ENCODE data around the gene OR6C65.
"Not testable (repeated sequence)": the region's sequence is repeated elsewhere in the genome, so short reads cannot be mapped to it uniquely, and the experiment has no call there.

Gene OR6C65

DNA sequence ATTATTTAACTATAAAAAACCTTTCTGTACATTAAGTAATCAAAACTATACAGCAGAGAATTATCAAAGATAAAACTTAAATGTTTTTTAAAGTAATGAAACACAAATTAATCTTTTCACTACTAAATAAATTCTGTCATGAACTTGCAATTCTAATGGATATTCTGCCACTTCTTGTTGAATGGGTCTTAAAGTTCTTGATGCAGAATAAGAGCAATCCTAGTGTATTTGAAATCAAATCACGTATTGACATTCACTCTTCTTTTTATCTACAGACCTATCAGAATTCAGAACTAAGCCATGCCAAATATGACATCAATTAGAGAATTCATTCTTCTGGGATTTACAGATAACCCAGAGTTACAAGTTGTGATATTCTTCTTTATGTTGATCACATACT, at the start of gene OR6C65:
TSS of gene OR6C65 (plus strand) at position 301 of the 400 bp plus-strand sequence. CDS start at position 301, 0 bp downstream.
- ChIA-PET POLR2A (no interaction called here), CTCF (no interaction called here)
- TF ChIP-seq, protein P1, sequence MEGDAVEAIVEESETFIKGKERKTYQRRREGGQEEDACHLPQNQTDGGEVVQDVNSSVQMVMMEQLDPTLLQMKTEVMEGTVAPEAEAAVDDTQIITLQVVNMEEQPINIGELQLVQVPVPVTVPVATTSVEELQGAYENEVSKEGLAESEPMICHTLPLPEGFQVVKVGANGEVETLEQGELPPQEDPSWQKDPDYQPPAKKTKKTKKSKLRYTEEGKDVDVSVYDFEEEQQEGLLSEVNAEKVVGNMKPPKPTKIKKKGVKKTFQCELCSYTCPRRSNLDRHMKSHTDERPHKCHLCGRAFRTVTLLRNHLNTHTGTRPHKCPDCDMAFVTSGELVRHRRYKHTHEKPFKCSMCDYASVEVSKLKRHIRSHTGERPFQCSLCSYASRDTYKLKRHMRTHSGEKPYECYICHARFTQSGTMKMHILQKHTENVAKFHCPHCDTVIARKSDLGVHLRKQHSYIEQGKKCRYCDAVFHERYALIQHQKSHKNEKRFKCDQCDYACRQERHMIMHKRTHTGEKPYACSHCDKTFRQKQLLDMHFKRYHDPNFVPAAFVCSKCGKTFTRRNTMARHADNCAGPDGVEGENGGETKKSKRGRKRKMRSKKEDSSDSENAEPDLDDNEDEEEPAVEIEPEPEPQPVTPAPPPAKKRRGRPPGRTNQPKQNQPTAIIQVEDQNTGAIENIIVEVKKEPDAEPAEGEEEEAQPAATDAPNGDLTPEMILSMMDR (IDR thresholded peaks at IDR 0.05; ENCODE audit: control extremely low read depth, extremely low read depth, low read depth, missing control alignments), result no peak
- DNase-seq (ENCODE audit: extremely low spot score), result no peak

DNA sequence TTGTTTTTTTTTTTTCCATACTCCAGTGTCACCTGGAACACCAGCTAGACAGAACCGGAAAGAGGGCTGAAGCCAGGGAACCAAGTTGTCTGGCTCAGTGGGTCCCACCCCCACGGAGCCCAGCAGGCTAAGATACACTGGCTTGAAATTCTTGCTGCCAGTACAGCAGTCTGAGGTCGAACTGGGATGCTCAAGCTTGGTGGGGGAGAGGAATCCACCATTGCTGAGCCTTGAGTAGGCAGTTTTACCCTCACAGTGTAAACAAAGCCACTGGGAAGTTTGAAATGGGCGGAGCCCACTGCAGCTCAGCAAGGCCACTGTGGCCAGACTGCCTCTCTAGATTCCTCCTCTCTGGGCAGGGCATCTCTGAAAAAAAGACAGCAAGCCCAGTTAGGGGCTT, 45.0 kb upstream of the OR6C65 start:
- POLR2A ChIA-PET; CTCF ChIA-PET; DNase-seq (ENCODE audit: extremely low spot score): not testable (repeated sequence)

DNA sequence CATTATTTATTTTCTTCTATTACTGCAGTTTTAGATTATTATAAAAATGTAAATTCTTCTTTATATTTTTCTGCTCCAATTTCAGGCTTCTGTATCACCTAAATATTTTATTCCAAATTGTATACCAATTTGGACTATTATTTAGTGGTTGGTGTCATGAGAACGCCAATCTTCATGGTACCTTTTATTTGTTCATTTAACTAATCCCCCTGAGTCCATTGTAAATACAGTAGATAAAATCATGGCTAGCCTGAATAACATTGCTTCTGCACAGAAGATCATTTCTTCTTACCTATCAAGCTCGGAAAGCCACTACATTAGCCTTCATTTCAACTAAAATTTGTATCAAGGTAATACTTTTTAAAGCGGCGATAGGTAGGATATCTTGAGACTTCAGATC, 37.7 kb upstream of the OR6C65 start, which contains the start of gene OR6C75:
TSS of gene OR6C75 (plus strand) at position 301 of the 400 bp plus-strand sequence. CDS start 2,136 bp downstream, outside the sequence.
- no peak for DNase-seq (ENCODE audit: extremely low spot score)
- ChIA-PET CTCF (interaction anchor here (0.8 kb wide), 1 partner anchor 10 kb away, joined by 3 read pairs; no protein-coding TSS in a partner anchor), POLR2A (no interaction called here)
- TF ChIP-seq, protein P1 (IDR thresholded peaks at IDR 0.05; ENCODE audit: control extremely low read depth, extremely low read depth, low read depth, missing control alignments), result no peak

DNA sequence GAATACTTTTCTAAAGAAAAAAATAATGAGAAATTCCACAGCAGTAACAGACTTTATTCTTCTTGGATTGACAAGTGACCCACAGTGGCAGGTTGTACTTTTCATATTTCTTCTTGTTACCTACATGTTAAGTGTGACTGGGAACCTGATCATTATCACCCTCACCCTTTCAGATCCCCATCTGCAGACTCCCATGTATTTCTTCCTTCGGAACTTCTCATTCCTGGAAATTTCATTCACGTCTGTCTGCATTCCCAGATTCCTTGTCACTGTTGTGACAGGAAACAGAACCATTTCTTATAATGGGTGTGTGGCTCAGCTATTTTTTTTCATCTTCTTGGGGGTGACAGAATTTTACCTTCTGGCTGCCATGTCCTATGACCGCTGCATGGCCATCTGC, 35.2 kb upstream of the OR6C65 start:
- ChIA-PET CTCF (interaction anchor here (1.8 kb wide), 1 partner anchor 12 kb away, joined by 6 read pairs; no protein-coding TSS in a partner anchor), POLR2A (no interaction called here)
- no peak for DNase-seq (ENCODE audit: extremely low spot score)
- TF ChIP-seq, protein P1 (IDR thresholded peaks at IDR 0.05; ENCODE audit: control extremely low read depth, extremely low read depth, low read depth, missing control alignments), result no peak

DNA sequence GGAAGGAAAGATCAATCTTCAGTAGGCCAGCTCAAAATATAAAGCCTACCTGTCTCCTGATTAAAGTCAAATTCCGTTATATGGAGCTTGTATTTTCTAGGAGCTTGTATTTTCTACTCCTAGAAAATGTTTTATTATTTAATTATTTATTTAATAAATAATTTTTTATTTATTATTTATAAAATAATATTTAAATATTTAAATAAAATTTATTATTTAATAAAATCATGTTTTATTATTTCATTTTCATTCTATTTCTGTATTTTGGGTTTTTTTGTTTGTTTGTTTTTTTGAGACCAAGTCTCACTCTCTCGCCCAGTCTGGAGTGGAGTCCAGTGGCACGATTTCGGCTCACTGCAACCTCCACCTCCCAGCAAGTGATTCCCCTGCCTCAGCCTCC, 27.8 kb upstream of the OR6C65 start:
- TF ChIP-seq, protein P1 (IDR thresholded peaks at IDR 0.05; ENCODE audit: control extremely low read depth, extremely low read depth, low read depth, missing control alignments), result no peak
- CTCF ChIA-PET, result no interaction called here
- DNase-seq (ENCODE audit: extremely low spot score), result no peak
- POLR2A ChIA-PET, result no interaction called here

DNA sequence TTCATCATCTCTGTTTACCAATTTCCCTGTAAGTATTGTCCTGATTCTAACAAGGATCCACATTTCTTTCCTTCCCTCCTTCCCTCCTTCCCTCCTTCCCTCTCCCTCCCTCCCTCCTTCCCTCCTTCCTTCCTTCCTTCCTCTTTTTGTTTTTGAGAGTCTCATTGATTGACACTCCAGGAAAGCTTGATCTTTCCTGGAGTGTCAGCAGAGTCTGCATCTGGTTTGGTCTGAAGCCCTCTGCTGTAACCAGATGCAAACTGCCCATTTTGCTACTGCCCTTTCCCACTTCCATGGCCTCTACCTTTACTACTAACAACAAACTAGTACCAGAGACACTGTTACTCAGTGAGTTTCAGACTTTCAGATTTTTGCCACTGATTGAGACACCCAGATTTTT, 14.4 kb upstream of the OR6C65 start:
- ChIA-PET POLR2A (no interaction called here), CTCF (no interaction called here)
- TF ChIP-seq, protein P1 (IDR thresholded peaks at IDR 0.05; ENCODE audit: control extremely low read depth, extremely low read depth, low read depth, missing control alignments), result no peak
- DNase-seq (ENCODE audit: extremely low spot score), result no peak

DNA sequence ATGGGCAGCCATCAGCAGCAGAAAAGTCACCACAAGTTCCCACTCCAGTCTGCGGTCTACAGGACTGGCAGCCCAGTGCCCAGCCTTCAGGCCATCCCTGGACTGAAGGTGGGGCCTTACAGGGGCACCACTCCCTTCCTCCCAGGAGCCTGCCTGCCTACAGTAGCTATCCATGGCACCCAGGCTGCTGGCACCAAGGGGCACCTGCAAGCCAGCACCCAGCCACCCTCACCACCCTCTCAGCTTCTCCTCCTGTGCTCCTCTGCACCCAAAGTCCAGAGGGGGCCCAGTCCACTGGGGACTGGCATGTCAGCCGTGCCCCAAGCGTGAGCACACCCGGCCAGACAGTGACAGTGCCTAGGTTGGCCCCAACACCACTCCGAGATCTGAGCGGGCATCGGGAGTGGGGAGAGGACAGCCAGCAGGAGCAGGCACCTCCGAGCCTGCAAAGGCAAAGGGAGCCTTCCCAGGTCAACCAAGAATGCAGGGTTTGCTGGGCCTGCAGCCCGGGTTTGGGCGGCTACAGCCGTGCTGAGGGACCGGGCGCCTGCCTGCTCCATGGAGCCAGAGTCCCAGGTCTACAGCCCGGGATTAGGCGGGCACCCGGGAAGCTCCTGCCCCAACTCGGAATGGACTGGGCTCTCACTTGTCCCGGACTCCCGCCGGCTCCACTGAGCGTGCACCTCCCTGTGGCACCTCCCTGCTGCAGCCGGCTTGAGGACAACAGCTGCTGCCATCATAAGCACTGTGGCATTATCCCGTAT, 8.1 kb upstream of the OR6C65 start:
- DNase-seq (ENCODE audit: extremely low spot score), result no peak
- POLR2A ChIA-PET, result no interaction called here
- TF ChIP-seq, protein P1 (IDR thresholded peaks at IDR 0.05; ENCODE audit: control extremely low read depth, extremely low read depth, low read depth, missing control alignments), result no peak
- CTCF ChIA-PET, result no interaction called here

Measured in GM10248 (cell line).